HG03066 (cell line): ENCODE data around the gene RGSL1.

Experiments
- ATAC-seq: cut with Tn5 transposase; IDR thresholded peaks from one replicate; pipeline ENCODE4 v1.9.1; 2021; ENCODE audit warnings: low read depth; ENCODE audit not compliant: unreplicated experiment

Gene RGSL1

DNA sequence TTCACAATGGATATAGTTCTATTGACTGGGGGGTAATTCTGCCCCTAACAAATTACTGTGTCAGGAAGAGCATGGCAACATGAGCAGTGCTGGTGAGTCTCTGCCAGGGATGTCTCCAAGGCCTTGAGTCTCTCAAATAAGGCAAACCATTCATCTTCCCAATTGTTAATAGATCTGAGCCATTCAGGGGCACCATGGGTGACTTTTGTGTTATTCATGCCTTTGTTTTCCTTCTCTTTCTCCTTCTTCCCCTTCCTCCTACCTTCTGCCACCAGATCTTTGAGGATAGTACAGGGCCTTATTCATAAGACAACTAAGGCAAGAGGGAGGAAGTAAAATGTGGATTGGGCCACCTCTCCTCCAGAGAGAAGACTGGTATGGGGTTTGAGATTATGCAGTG, at the start of gene RGSL1:
Gene RGSL1, plus strand, starts transcription at position 60 of the 400 bp plus-strand sequence. Its CDS starts 20 bp downstream, at position 80.
- ATAC-seq = no peak

DNA sequence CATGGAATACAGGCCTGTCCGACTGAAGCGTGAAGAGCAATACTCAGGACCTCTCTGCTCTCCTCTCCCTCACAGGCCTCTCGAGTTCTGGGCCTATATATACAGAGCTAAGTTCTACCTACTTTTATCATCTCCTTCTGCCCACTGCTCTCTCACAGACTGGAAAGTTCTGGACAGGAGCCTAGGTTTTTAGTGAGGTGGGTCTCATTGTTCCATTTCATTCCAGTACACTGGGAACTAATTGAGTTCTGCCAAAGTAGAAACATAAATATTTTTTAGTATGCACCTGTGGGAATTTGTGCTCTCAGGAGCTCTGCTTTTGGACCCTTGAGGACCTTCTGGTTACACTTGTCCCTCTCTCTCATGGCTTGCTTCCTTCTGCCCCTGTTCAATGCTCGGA, 49.4 kb upstream of the RGSL1 start, which contains the start of gene TEDDM1:
Gene TEDDM1, minus strand, starts transcription at position 101 of the 400 bp plus-strand sequence. CDS start 182 bp downstream, outside the sequence.
- no peak for ATAC-seq

DNA sequence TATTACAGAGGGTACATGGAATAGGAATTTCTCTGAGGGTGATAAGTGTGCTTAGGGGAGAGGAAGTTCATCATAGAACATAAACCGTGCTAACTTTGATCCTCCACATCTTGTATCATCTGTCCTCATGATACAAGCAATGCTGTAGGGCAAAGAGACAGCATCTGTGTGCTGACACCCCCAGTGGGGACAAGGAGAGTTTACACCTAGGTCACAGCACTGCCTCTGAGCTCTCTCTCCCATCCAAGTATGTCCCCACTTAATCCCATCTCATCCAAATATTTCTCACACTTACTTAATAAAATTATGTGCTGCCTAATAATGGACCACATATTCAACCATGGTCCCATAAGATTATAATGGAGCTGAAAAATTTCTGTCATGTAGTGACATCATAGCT, 45.2 kb upstream of the RGSL1 start:
- no peak for ATAC-seq

DNA sequence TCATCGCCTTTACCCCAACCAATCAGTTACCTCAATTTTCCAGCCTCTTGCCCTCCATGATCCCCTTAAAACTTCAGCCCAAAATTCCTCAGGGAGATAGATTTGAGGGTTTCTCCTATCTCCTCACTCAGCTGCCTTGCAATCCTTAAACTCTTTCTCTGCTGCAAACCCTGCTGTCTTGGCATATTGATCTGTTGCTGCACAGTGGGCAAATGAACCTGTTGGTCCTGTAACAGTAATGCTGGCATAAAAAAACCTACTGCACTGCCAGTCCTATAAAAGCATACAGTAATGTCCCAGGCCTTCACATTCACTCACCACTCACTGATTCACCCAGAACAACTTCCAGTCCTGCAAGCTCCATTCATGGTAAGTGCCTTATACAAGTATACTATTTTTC, 44.4 kb upstream of the RGSL1 start:
- ATAC-seq = no peak

DNA sequence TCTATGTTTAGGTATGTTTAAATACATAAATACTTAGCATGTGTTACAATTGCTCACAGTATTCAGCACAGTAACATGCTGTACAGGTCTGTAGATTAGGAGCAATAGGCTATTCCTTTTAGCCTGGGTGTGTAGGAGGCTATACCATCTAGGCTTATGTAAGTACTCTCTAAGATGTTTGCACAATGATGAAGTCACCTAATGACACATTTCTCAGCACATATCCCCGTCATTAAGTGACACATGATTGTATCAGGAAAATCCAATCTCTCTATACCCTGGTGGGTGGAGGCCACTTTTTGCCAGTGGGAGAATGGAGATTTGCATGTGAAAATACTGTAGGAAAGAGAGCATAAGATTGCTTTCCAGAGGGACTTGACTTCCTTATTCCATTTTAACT, 43.9 kb upstream of the RGSL1 start:
- ATAC-seq = no peak

DNA sequence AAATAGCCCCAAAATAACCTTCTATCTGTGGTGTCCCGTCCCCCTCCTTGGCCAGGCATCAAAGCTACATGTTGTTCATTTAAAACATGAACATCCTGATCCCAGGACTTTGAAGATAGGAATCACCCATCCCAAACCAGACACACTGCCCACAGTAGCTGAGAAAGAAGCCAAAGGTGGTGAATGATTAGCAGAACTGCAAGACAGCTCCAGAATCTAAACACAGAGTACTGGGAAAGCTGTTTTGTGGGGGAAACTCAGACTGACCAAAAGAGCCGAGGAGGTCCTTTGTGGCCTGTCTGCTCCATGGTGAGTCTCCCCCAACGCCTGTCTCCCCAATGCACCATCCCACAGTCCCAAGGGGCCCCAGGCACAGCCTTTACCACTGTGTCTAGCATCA, 42.2 kb upstream of the RGSL1 start:
- ATAC-seq = no peak

DNA sequence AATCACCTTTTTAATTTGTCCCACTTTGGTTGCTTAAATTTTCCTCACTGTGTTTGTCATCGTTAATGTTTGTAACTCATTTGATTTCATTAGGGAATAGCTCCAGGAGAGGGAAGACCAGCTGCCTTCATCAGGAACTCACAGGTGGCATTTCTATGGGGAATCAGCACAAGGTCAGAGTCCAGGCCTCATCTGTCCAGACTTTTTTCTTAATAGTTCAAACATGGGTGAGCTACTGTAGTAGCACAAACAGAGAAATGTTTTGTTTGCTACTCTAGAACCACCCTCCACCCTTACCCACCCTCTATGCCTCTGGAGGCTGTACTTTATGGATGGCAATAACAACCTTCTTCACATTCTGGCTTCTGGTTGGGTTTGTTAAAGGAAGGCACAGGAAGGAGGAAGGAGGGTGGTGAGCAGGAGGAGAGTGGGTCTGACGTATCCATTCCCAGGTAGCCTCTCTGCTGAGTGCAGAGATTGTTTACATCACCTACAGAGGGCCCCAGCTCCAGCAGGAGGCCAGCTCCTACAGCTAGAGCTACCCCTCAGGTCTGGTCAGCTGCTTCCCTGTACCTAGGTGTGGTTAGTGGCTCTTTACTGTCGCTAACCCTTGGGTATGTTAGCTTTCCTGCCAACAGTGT, 41.4 kb upstream of the RGSL1 start:
- ATAC-seq = no peak

DNA sequence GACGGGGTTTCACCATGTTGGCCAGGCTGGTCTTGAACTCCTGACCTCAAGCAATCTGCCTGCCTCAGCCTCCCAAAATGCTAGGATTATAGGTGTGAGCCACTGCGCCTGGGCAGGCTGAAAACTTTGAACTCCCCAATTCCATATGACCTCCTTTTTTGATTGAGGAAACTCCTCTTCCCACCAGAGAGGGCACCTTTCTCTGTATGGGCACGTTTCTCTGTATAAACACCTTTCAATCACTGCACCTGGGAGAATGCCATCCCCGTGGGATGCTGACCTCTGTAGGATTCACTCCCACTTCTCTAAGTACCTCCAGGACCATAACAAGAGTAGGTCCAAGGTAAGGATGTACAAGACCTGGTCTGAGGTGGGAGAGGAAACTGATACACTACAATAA, 39.8 kb upstream of the RGSL1 start:
- ATAC-seq = no peak

DNA sequence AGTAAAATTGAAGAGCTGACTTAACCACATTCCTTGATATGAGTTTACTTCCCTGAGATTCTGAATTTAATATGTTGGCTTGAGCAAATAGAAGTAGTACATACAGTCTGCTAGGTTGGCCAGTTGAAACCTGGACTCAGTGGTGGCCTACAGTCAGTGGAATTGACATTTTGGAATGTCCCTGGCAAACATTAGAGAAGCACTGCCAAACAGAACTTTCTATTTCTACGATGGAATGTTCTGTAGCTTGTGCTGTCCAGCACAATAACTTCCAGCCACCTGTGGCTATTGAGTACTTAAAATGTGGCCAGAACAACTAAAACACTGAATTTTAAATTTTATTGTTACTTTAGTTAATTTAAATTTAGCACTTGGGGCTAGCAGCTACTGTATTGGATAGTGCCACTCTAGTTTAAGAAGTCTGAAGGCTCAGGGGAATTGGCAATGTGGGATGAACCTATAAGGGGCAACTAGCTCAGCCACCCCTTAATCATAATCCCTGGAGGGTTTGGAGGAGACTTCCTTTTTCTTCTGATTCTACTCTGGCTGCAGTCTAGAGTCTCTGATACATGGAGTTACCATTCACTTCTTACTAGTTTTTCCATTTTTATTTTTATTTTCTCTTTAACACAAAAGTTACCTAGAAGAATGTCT, 39.2 kb upstream of the RGSL1 start:
- no peak for ATAC-seq

DNA sequence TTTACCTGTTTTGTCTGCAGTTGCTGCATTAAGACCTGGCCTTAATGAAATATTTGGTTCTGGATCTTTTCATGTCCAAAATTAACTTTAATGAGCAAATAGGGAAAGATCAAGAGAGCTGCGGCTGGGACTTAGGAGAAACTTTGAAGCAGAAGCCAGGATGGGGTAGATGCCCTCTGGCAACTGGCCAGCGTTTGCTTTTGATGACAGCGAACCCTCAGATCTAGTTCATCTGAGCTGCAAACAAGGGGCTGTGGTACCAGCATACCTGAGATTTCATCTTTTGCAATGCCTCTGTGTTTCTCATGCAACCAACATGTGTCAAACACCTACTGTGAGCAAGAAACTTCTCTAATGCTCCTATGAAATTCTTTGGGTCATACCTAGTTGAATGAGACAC, 36.5 kb upstream of the RGSL1 start:
- ATAC-seq = no peak

DNA sequence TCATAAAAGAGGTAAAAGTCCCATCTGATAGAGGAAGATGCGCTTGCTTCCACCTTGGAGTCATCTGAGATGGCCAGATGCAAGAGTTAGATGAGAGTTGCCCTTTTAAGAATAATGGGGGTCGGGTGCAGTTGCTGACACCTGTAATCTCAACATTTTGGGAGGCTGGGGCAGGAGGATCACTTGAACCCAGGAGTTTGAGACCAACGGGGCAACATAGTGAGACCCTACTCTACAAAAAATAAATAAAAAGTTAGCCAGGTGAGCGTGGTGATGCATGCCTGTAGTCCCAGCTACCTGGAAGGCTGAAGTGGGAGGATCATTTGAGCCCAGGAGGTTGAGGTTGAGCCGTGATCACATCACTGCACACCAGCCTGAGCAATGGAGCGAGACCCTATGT, 36.0 kb upstream of the RGSL1 start:
- ATAC-seq = no peak

DNA sequence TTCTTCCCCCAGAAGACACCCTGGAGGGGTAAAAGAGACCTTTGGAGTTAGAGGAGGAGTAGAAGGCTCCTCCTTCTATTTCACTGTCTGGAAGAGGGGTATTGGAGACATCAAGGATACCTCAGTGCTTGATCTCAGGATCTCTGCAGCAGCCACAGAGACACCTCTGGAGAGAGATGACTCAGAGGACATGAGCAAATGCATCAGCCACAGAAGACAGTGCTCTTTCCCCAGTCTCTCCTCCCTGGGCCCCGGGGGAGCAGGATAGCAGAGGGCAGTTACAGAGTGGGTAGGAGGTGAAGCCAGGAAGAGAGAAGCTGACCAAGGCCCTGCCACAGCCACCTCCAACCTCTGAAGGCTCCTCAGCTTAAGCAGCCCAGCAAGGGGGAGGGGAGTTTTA, 34.2 kb upstream of the RGSL1 start:
- no peak for ATAC-seq

DNA sequence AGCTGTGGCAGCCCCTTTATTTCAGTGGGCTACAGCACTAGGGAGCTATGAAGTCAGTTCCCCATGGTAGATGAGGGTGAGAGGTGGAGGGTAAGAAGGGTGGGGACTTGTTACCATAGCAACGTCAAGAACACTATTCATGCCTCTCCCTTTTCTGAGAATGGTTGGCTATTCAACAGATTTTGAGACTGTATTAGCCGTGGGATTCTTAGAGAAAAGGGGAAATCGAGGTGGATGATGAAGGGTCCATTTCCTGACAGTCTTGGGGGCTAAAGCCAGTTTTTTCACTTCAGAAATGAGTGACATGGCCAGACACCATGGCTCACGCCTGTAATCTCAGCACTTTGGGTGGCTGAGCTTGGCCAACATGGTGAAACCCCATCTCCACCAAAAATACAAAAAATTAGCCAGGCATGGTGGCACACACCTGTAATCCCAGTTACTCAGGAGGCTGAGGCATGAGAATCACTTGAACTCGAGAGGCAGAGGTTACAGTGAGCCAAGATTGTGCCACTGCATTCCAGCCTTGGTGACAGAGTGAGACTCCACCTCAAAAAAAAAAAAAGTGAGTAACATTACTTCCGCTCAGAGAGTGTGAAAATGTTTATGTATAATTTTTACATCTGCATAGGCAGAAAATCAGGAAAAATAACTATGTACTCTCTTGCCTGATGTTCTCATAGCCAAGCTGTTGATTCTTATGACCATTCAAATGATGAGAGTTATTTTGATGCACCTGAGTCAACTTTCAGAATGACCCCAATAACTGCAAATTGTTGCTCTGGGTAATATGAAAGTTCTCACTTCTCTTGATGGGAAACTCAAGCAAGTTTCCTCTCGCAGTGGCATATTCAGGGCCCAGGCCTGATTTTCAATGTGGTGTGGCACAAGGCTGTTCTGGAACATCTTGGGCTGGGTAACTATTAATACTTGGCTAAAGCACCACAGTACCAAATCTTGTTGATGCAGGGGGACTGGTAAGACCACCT, 23.2 kb upstream of the RGSL1 start:
- ATAC-seq = peak; percentile 76

DNA sequence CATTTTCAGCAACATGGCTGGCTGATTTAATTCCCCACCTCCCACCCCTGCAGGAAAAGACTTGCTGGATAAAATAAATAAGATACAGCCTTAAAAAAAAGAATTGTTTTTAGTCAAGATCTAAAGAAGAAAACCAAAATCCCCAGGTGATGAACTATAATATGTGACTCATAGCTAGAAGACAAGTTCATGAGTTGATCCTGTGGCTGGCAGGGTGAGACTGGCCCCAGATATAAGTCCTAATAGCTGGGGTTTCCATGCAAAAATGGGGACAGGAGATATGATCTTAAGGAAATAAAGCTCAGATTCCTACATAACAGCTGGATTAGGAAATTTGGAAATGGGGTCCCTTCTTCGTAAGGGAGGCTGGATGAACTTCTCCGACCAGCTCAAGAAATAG, 21.9 kb upstream of the RGSL1 start:
- ATAC-seq = no peak

DNA sequence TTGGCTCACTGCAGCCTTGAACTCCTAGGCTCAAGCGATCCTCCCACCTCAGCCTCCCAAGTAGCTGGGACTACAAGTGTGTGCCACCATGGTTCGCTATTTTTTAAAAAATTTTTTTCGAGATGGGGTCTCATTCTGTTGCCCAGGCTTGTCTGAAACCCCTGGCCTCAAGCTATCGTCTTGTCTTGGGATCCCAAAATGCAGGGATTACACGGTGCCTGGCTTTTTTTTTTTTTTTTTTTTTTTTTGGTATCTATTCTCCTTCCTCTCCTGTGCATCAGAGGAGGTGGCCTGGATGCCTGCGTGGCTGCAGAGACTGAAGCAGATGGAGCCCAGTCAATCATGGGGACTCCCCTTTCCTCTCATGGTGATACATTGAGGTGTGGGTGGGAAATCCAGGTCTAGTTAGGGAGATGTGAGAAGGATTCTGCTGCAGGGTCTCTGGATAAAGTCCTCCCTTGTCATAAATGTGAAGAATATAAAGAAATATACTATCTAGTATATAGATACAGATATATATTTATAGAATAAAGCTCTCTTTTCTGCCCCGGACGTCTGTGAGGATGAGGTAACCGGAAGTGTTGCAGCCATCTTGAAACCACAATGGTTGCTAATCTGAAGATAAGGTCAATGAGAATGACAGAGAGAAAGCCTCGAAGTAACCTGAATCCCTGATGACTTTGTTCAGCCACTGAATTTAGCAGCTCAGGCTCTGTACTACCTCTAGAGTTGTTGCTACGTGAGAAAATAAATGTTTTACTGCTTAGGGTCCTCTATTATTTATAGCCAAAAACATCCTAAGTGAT, 19.5 kb upstream of the RGSL1 start:
- peak; percentile 32 for ATAC-seq

DNA sequence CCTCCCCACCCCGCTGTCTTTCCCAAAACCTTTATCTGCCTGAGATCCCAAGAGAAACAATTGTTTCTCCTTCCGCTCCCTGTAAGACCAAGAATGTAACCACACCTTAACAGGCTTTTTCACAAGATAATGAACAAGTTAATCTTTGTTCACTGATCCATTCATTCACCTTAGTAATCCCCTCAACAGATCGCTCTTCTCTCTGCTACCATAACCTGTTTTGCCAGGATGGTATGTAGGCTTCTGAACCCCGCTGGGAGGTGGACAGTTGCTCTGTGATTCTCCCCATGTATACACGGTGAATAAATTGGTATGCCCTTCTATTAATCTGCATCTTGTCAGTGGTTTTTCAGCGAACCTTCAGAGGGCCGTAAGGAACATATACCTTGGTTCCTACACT, 18.7 kb upstream of the RGSL1 start:
- ATAC-seq = no peak

DNA sequence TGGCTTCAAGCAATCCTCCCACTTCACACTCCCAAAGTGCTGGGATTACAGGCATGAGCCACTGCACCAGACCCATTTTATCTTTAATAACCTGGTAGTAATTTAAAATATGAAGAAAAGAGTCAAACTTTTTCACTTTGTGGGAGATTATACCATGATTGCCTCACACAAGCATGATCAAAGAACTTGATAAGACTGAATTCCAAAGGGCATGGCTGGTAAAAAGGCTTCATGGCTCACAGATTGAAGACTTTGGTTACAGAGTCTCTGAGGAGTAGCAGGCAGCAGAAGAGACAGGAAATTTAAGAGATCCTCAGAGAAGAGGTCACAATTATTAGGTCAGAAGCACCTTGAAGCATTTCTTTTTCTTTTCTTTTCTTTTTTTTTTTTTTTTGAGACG, 16.4 kb upstream of the RGSL1 start:
- no peak for ATAC-seq

DNA sequence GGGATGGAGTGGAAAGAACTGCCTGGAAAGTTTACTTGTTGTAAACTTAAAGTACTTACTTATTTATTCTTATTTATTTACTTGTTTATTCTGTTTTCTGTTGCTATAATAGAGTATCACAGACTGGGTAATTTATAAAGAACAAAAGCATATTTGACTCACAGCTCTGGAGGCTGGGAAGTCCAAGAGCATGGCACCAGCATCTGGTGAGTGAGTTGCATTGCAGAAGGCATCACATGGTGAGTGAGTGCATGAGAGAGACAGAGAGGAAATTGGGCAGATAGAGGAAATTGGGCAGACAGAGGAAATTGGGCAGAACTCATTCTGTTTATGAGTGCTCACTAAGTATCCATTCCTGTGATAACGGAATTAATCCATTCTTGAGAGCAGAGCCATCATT, 11.6 kb upstream of the RGSL1 start:
- ATAC-seq = no peak

DNA sequence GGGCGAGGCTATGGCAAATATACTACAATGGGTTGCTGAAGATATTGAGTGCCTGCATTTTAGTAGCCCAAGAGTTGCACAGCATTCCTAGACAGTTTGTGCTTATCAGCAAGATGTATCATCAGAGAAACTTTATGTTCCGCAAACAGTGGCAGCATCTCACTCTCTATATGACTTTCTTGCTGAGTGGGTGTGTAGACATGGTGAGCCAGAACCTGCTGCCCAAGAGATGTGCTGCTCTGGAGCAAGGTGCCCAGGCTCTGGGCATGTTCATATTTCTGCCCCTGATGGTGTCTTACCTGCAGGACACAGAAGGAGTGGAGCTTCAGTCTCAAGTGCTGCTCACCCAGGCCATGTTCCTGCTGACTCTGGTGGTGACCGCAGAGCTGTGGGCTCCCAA, 8.2 kb upstream of the RGSL1 start:
- ATAC-seq = no peak

DNA sequence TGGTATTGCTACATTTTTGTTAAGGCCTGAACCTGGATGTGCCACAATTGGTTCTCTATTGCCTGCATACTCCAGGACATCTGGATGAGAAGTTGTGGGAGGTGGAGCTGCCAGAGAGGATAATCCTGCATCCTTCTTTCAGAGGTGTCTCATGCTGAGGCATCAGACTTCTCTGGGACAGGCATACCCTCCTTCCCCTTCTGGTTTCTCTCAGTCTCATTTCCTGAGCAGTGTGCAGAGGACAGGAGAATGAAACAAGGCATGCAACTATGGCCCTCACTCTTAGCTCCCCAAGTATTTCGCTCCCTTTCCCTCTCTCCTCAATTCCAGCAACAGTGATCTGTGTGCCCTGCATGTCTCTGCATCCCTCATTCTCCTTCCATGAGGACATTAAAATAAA, 7.6 kb upstream of the RGSL1 start:
- no peak for ATAC-seq

DNA sequence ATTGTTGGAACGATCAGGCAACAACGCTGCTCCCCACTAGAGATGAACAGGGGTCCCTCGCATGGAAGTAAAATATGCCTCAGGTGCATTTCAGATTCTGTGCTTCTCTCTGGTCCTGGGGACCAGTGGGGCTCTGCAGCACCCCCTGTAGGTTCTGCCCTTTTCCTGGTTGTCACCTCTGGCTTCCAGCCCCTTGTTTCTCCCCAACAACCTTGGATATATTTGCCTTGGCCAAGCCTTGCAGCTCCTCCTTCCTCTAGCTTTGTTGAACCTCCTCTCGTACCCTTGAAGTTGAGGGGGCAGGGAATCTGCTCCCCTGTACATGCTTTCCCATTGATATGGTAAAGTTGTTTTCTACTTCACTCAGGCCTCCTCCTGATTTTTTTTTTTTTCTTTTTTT, 5.4 kb upstream of the RGSL1 start:
- no peak for ATAC-seq
